NCI-H1048 (cell line): ENCODE results near the gene GPHN.
"Not testable (repeated sequence)": the region's sequence is repeated elsewhere in the genome, so short reads cannot be mapped to it uniquely, and the experiment has no call there.

Experiments used
- DNase-seq: peaks from one replicate; lab custom pipeline; 2025; lab: John Stamatoyannopoulos, UW

The GPHN gene

GRCh38 chr14:67059596-67059995 lies 551.6 kb downstream of the GPHN start:
- no peak for DNase-seq

DNA sequence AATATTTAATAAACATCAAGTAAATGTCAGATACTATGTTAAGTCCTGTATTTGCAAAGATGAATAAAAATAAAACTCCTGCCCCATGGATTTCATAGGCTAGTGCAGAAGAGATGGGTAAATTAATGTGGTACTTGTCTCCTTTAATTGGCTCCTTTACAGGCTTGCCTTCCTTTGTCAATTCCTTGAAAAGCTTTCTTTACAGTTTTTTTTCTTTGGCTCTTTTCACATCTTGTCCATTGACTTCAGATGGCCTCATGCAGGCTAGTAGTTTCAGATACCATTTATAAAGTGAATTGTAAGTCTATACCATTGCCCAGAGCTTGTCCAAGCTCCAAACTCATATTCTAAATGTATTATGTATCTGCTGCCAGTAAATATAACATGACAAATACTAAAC lies 552.6 kb downstream of the GPHN start:
- DNase-seq, result no peak

GRCh38 chr14:67067070-67067814 lies 559.3 kb downstream of the GPHN start:
- not testable (repeated sequence) for DNase-seq

DNA sequence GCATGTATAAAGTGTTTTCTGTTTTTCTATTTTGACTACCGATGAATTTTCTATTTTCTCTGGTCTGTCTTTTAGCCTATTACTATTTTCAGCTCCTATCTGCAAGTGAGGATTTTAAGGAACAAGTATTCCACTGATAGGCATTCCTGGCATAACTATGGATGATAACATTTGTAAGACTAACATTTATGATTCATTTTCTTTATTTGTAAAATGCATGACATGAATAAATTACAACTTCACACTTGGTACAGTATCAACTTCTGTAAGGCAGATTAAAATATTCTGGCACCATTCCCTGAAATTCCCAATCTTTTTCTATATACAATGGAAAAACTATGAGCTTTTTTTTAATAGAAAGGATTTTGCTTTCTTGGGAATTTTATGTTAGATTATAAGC lies 560.3 kb downstream of the GPHN start:
- no peak for DNase-seq

- no peak for DNase-seq
Measured at GRCh38 chr14:67071506-67071905, 563.6 kb downstream of the GPHN start.

GRCh38 chr14:67077921-67078320 lies 570.0 kb downstream of the GPHN start:
- no peak for DNase-seq

GRCh38 chr14:67079846-67080245 lies 571.9 kb downstream of the GPHN start:
- no peak for DNase-seq

DNA sequence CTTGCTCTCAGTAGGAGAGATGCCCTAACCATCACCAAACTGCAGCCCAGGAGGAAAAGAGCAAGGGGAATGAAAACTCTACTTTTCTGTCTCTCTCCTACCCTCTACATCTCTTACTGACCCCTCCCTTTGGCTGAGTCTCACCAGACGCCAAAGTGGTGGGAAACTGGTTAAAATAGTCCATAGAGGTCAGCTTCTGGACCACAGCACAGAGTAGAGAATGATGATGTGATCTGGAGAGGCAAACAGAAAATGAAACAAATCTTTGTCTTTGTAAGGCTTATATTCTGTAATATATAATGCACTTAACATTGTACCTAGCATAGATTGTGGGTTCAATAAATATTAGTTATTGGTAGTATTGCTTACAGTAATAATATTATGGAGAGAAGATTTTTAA lies 600.3 kb downstream of the GPHN start:
- DNase-seq, result no peak

- DNase-seq, result no peak
Measured at GRCh38 chr14:67111022-67111421, 603.1 kb downstream of the GPHN start.

GRCh38 chr14:67112344-67112743 lies 604.4 kb downstream of the GPHN start:
- no peak for DNase-seq

DNA sequence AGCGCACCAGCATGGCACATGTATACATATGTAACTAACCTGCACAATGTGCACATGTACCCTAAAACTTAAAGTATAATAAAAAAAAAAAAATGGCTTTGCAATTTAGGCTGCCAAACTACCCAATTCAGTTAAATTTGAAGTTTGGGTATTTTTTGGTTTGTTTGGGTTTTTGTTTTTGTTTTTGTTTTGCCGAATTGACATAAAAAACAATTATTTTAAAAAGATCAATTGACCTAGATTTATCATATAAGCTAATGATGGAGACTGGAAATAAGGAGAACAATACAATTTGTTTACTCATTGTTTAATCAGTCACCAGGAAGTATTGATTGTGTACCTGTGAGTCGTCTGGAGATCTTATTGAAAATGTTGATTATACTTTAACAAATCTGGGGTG lies 619.2 kb downstream of the GPHN start:
- no peak for DNase-seq

- DNase-seq, result no peak
Measured at GRCh38 chr14:67129768-67130167, 621.8 kb downstream of the GPHN start.

DNA sequence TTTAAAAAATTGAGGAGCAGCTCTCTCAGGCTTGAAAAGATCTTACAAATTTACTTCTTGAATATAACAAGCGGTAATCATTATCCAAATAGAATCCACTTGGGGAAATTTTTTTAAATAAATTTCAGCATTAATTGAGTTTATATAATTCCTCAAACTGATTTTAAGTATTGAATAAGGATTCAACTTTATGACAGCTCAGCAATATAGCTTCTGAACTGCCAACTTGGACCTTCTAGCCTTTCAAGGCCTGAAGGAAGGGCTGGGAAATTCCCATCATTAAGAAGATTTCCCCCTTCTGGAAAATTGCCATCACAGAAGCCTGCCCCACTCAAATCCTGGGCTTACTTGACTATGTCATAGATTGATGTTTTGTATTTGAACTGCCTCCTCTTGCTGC lies 623.7 kb downstream of the GPHN start:
- DNase-seq, result no peak

DNA sequence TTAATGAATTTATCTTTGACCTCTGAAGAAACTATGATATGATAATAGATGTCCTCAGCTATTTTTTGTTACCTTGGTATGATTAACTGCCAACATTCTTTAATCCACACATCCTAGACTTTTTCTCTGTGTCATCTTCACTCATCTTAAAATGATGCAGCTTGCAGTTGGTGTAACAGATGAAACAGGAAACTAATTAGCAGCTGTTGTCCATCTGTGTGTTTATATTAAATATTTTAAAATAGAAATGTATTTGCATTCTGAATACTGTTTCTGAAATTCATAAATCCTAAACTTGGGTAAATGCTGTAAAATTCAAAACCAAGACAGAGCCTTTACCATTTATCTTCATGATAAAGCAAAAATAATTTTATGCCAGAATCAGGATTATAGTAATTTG lies 625.2 kb downstream of the GPHN start:
- no peak for DNase-seq

- DNase-seq, result no peak
Measured at GRCh38 chr14:67133595-67134441, 625.9 kb downstream of the GPHN start.

DNA sequence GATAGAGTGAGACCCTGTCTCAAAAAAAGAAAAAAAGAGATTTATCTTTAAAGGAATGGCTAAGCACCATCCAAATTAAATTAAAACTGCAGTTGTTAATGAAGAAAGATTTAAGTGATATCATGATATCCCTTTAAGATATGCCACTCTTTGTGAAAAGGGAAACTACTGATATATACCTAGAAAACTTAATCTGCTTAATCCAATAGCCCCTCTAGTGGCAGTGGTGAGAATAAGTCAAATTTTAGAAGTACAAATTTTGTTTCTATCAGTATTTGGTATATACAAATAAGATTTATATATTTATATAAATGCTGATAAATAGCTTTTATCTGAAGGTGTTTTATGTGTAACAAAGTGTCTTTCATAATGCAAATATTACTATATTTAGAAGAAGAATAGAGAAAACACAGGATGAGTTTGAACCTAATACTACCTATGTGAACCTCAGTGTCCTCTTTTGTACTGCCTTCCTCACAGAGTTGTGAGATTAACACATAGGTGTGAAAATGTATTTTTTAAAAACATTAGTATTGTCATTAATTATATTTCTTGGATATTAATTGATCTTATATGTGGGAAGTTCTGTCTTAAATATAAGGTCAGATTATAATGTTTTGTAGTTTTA lies 629.9 kb downstream of the GPHN start:
- no peak for DNase-seq

- no peak for DNase-seq
Measured at GRCh38 chr14:67140556-67140955, 632.6 kb downstream of the GPHN start.

- no peak for DNase-seq
Measured at GRCh38 chr14:67141146-67141900, 633.4 kb downstream of the GPHN start.

GRCh38 chr14:67151082-67151666 lies 643.2 kb downstream of the GPHN start:
- DNase-seq, result no peak

DNA sequence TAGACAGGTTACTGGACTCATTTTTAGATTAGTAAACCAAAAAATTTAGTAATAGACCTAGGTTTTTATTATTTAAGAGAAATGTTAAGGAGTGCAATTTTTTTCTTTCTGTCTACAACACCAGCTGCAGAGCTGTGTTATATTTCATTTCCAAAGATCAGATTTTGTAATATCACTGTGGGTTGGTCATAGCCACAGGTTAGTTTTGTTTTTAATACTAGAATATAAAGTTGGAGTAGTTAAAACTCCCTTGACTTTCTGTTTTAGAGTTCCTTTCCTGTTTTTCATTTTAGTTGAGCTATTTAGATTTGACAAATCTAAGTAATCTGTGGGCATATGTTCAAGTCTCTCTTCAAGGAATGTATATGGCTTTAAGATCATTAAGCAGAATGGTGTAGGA lies 650.6 kb downstream of the GPHN start:
- no peak for DNase-seq

DNA sequence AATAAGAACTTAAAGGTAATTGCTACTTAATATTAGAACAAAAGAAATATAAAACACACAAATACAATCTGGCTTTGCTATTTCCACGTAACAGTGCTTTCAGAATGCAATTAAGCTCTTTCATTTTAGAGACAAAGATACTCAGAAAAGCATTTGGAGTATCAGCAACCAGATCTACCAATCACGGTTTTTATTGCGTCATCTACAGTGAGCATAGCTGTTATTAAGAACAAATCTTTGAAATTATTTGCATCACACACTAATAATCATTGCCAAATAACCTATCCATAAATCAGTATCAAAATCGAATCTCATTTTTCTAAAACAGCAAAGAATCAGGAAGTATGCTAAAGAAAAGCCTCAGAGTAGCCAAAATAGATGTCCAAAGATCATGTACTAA lies 654.4 kb downstream of the GPHN start:
- DNase-seq, result no peak

DNA sequence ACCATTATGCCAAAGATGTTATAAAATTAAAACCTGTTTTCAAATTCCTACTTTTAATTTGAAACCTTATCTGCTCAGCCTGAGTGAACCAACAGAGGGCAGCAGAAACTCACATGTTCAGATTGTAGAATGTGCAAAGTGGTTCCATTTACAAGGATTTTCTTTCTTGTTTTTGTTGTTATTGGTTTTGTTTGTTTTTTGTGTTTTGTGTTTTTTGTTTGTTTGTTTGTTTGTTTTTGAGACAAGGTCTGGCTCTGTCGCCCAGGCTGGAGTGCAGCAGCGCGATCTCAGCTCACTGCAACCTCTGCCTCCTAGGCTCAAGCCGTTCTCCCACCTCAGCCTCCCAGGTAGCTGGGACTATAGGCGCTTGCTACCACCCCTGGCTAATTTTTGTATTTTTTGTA lies 658.5 kb downstream of the GPHN start:
- DNase-seq, result no peak
